K562 (cell line): ENCODE results near the gene ATRN. TPM values are rescaled to one million over a fixed set of nuclear protein-coding genes. Genes with fewer than 3 reads are reported as not detected.

Experiments
- ARNT ChIP-seq, 2 experiments: fragments of 450-650 bp; IDR thresholded peaks; 2 replicates each; pipeline ENCODE4 v1.6.1; 2016; ENCODE audit warnings: mild to moderate bottlenecking in 1 of 2
- BHLHE40 ChIP-seq: IDR thresholded peaks from 2 replicates; pipeline ENCODE4 v1.6.1; 2011; ENCODE audit warnings: low read length, improper control_type of control experiment
- CC2D1A ChIP-seq: fragments of 450-650 bp; IDR thresholded peaks from 2 replicates; pipeline ENCODE4 v1.6.1; 2017; ENCODE audit warnings: mild to moderate bottlenecking
- CHAMP1 ChIP-seq: fragments of 450-650 bp; IDR thresholded peaks from 2 replicates; pipeline ENCODE4 v1.6.1; 2016; ENCODE audit warnings: mild to moderate bottlenecking
- CHCHD3 ChIP-seq: fragments of 250-450 bp; sonication (Bioruptor Pico); IDR thresholded peaks from 2 replicates; pipeline ENCODE4 v2.1.2; 2022; ENCODE audit warnings: mild to moderate bottlenecking
- DACH1 ChIP-seq: fragments of 450-650 bp; IDR thresholded peaks from 2 replicates; pipeline ENCODE4 v1.6.1; 2018; ENCODE audit not compliant: partially characterized antibody
- EP300 ChIP-seq: IDR thresholded peaks from 2 replicates; pipeline ENCODE4 v1.6.1; 2012; ENCODE audit warnings: low read length, improper control_type of control experiment
- ESRRA ChIP-seq: fragments of 450-650 bp; IDR thresholded peaks from 2 replicates; pipeline ENCODE4 v1.6.1; 2014; ENCODE audit warnings: low read depth, mild to moderate bottlenecking, moderate library complexity, borderline replicate concordance
- FOSL1 ChIP-seq: fragments of 200-800 bp; sonication (Bioruptor generic); conservative IDR thresholded peaks from 2 replicates; pipeline ENCODE4 v1.6.1; 2016; ENCODE audit warnings: missing genetic modification characterization, missing compliant biosample characterization
- GATA2 ChIP-seq: sonication (generic); formaldehyde crosslinking; IDR thresholded peaks from 2 replicates; pipeline ENCODE4 v1.4.0; 2020; ENCODE audit warnings: mild to moderate bottlenecking, missing genetic modification reagents
- HMBOX1 ChIP-seq: sonication (generic); IDR thresholded peaks from 2 replicates; pipeline ENCODE4 v1.6.1; 2016
- KLF13 ChIP-seq: fragments of 450-650 bp; IDR thresholded peaks from 2 replicates; pipeline ENCODE4 v1.6.1; 2016; ENCODE audit warnings: missing genetic modification characterization, low read depth, mild to moderate bottlenecking, missing compliant biosample characterization, moderate library complexity, borderline replicate concordance
- KLF6 ChIP-seq: fragments of 250-450 bp; sonication (Bioruptor Pico); IDR thresholded peaks from 2 replicates; pipeline ENCODE4 v1.4.0; 2020; ENCODE audit warnings: mild to moderate bottlenecking, moderate library complexity, borderline replicate concordance
- MBD2 ChIP-seq: sonication (generic); IDR thresholded peaks from 2 replicates; pipeline ENCODE4 v1.6.1; 2016; ENCODE audit warnings: low read depth, borderline replicate concordance
- MTA1 ChIP-seq: fragments of 450-650 bp; IDR thresholded peaks from 2 replicates; pipeline ENCODE4 v1.6.1; 2017; ENCODE audit warnings: borderline replicate concordance
- NR2C2 ChIP-seq, 2 experiments: fragments of 200-800 bp in 1 of 2; sonication (Bioruptor generic) in 1 of 2; sonication (generic) in 1 of 2; formaldehyde crosslinking in 1 of 2; IDR thresholded peaks; 2 replicates each; pipeline versions ENCODE4 v1.6.1 to v1.8.0; 2016 to 2022; ENCODE audit warnings: mild to moderate bottlenecking in 1 of 2, missing compliant biosample characterization in 1 of 2, missing genetic modification characterization in 1 of 2, missing genetic modification reagents in 1 of 2
- NUFIP1 ChIP-seq: fragments of 450-650 bp; IDR thresholded peaks from 2 replicates; pipeline ENCODE4 v1.6.1; 2018; ENCODE audit not compliant: partially characterized antibody
- RHOXF2B ChIP-seq: fragments of 250-450 bp; sonication (Bioruptor Pico); conservative IDR thresholded peaks from 2 replicates; pipeline ENCODE4 v1.5.1; 2021
- SMARCE1 ChIP-seq: fragments of 450-650 bp; IDR thresholded peaks from 2 replicates; pipeline ENCODE4 v1.7.1; 2016; ENCODE audit warnings: mild to moderate bottlenecking
- TAF7 ChIP-seq: fragments of 450-650 bp; IDR thresholded peaks from 2 replicates; pipeline ENCODE4 v1.6.1; 2016; ENCODE audit warnings: missing genetic modification characterization, missing compliant biosample characterization
- ZEB2 ChIP-seq: fragments of 450-650 bp; IDR thresholded peaks from 2 replicates; pipeline ENCODE4 v1.6.1; 2016
- ZNF384 ChIP-seq: IDR thresholded peaks from 2 replicates; pipeline ENCODE4 v1.6.1; 2012; ENCODE audit warnings: low read depth, low read length, improper control_type of control experiment
- ZNF431 ChIP-seq: sonication (generic); formaldehyde crosslinking; IDR thresholded peaks from 2 replicates; pipeline ENCODE4 v1.8.0; 2022; ENCODE audit warnings: mild to moderate bottlenecking, missing genetic modification reagents
- polyA plus RNA-seq, 8 experiments: library from polyadenylated mRNA; depleted of rRNA in 4 of 8; stranded (reverse) in 5 of 8; unstranded in 3 of 8; fragments of >200 nt; fragmentation: Nextera tagmentation in 2 of 8; fragmentation: Illumina TruSeq in 1 of 8; extraction: Ambion mirVana in 2 of 8; extraction: Trizol in 1 of 8; gene quantifications; 2 replicates each; pipeline versions ENCODE4 v1.2.1 to v1.2.3, GENCODE V29; 2011 to 2014; ENCODE audit warnings: inconsistent platforms in 1 of 8, missing spikeins in 1 of 8
- total RNA-seq, 7 experiments: library from RNA; depleted of rRNA in 6 of 7; stranded (reverse); fragments of >200 nt in 6 of 7; fragmentation: Illumina TruSeq in 2 of 7; extraction: Trizol in 2 of 7; gene quantifications; 2 replicates each; pipeline versions ENCODE4 v1.2.1 to v1.2.3, GENCODE V29; 2011 to 2021; ENCODE audit warnings: low replicate concordance in 1 of 7
- TF ChIP-seq, protein P1 (sequence below): fragments of 200-800 bp; sonication (Bioruptor generic); IDR thresholded peaks from 2 replicates; pipeline ENCODE4 v1.6.1; 2017; ENCODE audit warnings: missing genetic modification characterization, missing compliant biosample characterization
- TF ChIP-seq, protein P2 (sequence below): sonication (generic); formaldehyde crosslinking; IDR thresholded peaks from 2 replicates; pipeline ENCODE4 v1.5.0; 2020; ENCODE audit warnings: missing genetic modification reagents

ATRN gene
- total and polyA plus RNA-seq, 9 of the 15 experiments (the other 6 are each of a cell fraction or from before 2014, with no cell fraction given): 0.69 to 16.5 (median 7.6) TPM

GRCh38 chr20:3446779-3447178, 24.0 kb upstream of the ATRN start (continued):
- TF ChIP-seq CHAMP1 (peak; percentile 59; the same call in 1 of the 2 replicates), MTA1 (no peak; the same call in 1 of the 2 replicates), ZNF384 (peak; percentile 93), MBD2 (no peak), ZNF431 (CRISPR knock-in tag) (no peak), GATA2 (CRISPR knock-in tag) (peak; percentile 57; the same call in 1 of the 2 replicates), CHCHD3 (CRISPR knock-in tag) (no peak), ZEB2 (peak; percentile 85), CC2D1A (peak; percentile 64; the same call in 1 of the 2 replicates), HMBOX1 (peak; percentile 74), EP300 (peak; percentile 74), SMARCE1 (peak; percentile 70; the same call in 1 of the 2 replicates), NUFIP1 (no peak), RHOXF2B (CRISPR knock-in tag) (no peak), FOSL1 (tag) (peak; percentile 37; the same call in 1 of the 2 replicates), ESRRA (peak; percentile 75; the same call in 1 of the 2 replicates), KLF13 (tag) (no peak), KLF6 (no peak), TAF7 (no peak), NR2C2 (CRISPR knock-in tag; IDR thresholded peaks at IDR 0.05) (no peak), NR2C2 (tag; IDR thresholded peaks at IDR 0.05) (no peak), BHLHE40 (peak; percentile 95), ARNT (IDR thresholded peaks at IDR 0.05) (peak; percentile 34 to 74; a peak in 2 of 4 replicates), DACH1 (peak; percentile 50)
- TF ChIP-seq, protein P1, sequence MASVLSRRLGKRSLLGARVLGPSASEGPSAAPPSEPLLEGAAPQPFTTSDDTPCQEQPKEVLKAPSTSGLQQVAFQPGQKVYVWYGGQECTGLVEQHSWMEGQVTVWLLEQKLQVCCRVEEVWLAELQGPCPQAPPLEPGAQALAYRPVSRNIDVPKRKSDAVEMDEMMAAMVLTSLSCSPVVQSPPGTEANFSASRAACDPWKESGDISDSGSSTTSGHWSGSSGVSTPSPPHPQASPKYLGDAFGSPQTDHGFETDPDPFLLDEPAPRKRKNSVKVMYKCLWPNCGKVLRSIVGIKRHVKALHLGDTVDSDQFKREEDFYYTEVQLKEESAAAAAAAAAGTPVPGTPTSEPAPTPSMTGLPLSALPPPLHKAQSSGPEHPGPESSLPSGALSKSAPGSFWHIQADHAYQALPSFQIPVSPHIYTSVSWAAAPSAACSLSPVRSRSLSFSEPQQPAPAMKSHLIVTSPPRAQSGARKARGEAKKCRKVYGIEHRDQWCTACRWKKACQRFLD (CRISPR knock-in tag): peak; percentile 53; the same call in 1 of the 2 replicates
- TF ChIP-seq, protein P2, sequence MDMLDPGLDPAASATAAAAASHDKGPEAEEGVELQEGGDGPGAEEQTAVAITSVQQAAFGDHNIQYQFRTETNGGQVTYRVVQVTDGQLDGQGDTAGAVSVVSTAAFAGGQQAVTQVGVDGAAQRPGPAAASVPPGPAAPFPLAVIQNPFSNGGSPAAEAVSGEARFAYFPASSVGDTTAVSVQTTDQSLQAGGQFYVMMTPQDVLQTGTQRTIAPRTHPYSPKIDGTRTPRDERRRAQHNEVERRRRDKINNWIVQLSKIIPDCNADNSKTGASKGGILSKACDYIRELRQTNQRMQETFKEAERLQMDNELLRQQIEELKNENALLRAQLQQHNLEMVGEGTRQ: peak; percentile 85
